AG04450 (cell line): Measurements from ENCODE around the gene RAPGEF2. TPM values are rescaled to one million over a fixed set of nuclear protein-coding genes. Genes with fewer than 3 reads are reported as not detected.
A peak's percentile ranks its signal among the peaks of the same experiment; 100 is the strongest.

Experiments
- CTCF ChIA-PET: fragments of 300-600, 350-600 bp; formaldehyde crosslinking; extraction: SDS; loops from one replicate; lab custom pipeline; 2022; ENCODE audit warnings: antibody characterized with exemption, inconsistent platforms; lab: Charles Lee
- POLR2A ChIA-PET: fragments of 350-600 bp; formaldehyde crosslinking; extraction: SDS; loops from one replicate; lab custom pipeline; 2021; ENCODE audit warnings: antibody characterized with exemption, inconsistent platforms; lab: Yijun Ruan, JAX
- DNase-seq: peaks from one replicate; pipeline ENCODE4 v3.0.0-alpha.2; 2011; ENCODE audit warnings: low read depth, low spot score
- H3K27ac ChIP-seq: one replicate; pipeline ENCODE4 v1.5.1; 2012; ENCODE audit warnings: low read depth, low read length, control low read depth
- H3K27me3 ChIP-seq: one replicate; pipeline ENCODE4 v1.6.0; 2012; ENCODE audit warnings: low read length; ENCODE audit not compliant: control insufficient read depth, insufficient read depth
- H3K4me3 ChIP-seq: 2 replicates; pipeline ENCODE4 v1.5.1; 2011; ENCODE audit warnings: mild to moderate bottlenecking, low read depth, low read length, control low read depth
- H3K9me3 ChIP-seq: 2 replicates; pipeline ENCODE4 v1.5.1; 2012; ENCODE audit warnings: low read length; ENCODE audit not compliant: control insufficient read depth, insufficient read depth
- CTCF ChIP-seq: IDR thresholded peaks from 2 replicates; pipeline ENCODE4 v1.5.1; 2011; ENCODE audit warnings: low read depth, low read length, control low read depth, inconsistent platforms
- polyA plus RNA-seq: library from polyadenylated mRNA; depleted of rRNA; stranded (reverse); fragments of >200 nt; gene quantifications from 2 replicates; pipeline ENCODE4 v1.2.3, GENCODE V29; 2011

Gene RAPGEF2
- polyA plus RNA-seq, 1 experiment: 51.5 TPM

DNA sequence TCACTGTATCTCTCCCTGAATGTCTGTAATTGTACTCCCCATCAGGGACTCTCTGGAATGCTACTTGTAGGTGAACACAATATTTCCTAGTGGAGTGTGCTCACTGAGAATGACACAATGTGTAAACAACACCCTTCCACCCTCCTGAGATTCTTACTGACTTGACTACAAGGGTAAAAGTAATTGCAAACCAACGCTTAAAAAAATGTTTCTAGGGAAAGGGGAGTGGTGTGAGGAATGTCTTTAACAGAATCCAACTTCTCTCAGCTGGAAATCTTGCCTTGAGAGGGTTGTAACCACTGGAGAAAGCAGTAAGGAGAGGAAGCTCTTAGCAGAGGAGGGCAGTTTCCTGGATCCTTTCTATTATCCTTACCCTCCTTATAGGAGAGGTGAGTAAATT lies 5.1 kb upstream of the RAPGEF2 start:
- DNase-seq: no peak
- H3K27me3 ChIP-seq: peaks cover 6% of the 10 kb centered on the region
- H3K9me3 ChIP-seq: no peaks in the 10 kb centered on the region
- no peak for TF ChIP-seq CTCF
- H3K4me3 ChIP-seq: no peak overlapping the region
- H3K27ac ChIP-seq: no peak overlapping the region
- ChIA-PET POLR2A (no interaction called here), CTCF (interaction anchor here (0.6 kb wide), 1 partner anchor 358 kb away, joined by 3 read pairs; no protein-coding TSS in a partner anchor)

DNA sequence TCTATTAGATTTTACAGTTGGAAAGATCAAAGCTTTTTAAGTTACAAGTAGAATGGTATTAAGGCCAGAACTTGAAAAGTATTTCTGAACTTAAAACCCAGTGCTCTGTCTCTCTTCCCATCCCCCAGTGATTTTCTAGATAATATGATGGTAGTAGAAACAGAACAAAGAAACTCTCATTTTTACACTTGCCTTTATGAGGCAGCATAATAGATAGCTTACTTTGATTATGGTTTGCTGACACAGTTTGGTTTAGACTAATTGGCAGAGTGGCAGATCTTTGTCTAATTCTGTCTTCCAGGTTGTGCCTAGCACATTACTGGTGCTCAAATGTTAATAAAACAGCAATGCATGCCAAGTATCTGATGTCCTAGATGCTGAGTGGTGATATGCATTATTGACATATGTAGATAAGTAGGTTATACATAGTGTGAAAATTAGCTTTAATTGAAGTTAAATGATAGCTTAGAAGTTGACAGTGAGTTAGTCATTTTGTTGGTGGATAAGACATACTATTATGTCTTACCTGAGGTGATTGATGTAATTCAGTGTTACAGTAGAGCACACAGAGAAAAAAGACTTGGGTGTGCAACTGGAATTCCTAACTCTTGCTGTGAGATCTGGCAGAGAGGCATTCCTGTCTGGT lies 4.3 kb upstream of the RAPGEF2 start:
- Histone ChIP-seq H3K9me3 (peaks cover 2% of the 10 kb centered on the region; the same call in 1 of the 2 replicates), H3K4me3 (no peak overlapping the region), H3K27me3 (peaks cover 6% of the 10 kb centered on the region), H3K27ac (no peak overlapping the region)
- DNase-seq: no peak
- POLR2A ChIA-PET: no interaction called here
- no peak for TF ChIP-seq CTCF
- CTCF ChIA-PET: interaction anchor here (0.6 kb wide), 1 partner anchor 357 kb away, joined by 3 read pairs; no protein-coding TSS in a partner anchor

- Histone ChIP-seq H3K27ac (no peak overlapping the region), H3K4me3 (peak overlapping the region; percentile 82), H3K9me3 (peaks cover 3% of the 10 kb centered on the region; the same call in 1 of the 2 replicates), H3K27me3 (peaks cover 6% of the 10 kb centered on the region)
- POLR2A ChIA-PET: no interaction called here
- CTCF ChIA-PET: no interaction called here
- DNase-seq: no peak
- no peak for TF ChIP-seq CTCF
Observed at GRCh38 chr4:159101988-159102621, 774 bp upstream of the RAPGEF2 start.

- POLR2A ChIA-PET: no interaction called here
- H3K27me3 ChIP-seq: peaks cover 6% of the 10 kb centered on the region
- DNase-seq: no peak
- peak overlapping the region; percentile 63 for H3K27ac ChIP-seq
- H3K9me3 ChIP-seq: peaks cover 3% of the 10 kb centered on the region; the same call in 1 of the 2 replicates
- CTCF ChIA-PET: no interaction called here
- TF ChIP-seq CTCF: no peak
- H3K4me3 ChIP-seq: peak overlapping the region; percentile 82
Observed at GRCh38 chr4:159103384-159103990, 608 bp downstream of the RAPGEF2 start.
